Immature natural killer cell (primary cell): Measurements from ENCODE around the gene CGREF1. TPM values are rescaled to one million over a fixed set of nuclear protein-coding genes. Genes with fewer than 3 reads are reported as not detected.

Experiments
- DNase-seq, 3 donors: peaks; one replicate each; pipeline ENCODE4 v3.0.0; 2022; ENCODE audit warnings: mixed read lengths in 1 of 3
- H3K27ac Mint-ChIP-seq, 6 donors: one replicate each; pipeline ENCODE4 v1.8.0; 2020; ENCODE audit warnings: mixed read lengths in 6 of 6, mild to moderate bottlenecking in 5 of 6, inconsistent platforms in 4 of 6, moderate library complexity in 3 of 6
- H3K27me3 Mint-ChIP-seq, 3 donors: one replicate each; pipeline ENCODE4 v1.8.0; 2020 to 2021; ENCODE audit warnings: low read depth in 3 of 3, mild to moderate bottlenecking in 3 of 3, mixed read lengths in 3 of 3, moderate library complexity in 3 of 3, inconsistent platforms in 1 of 3
- H3K36me3 Mint-ChIP-seq, 3 donors: one replicate each; pipeline ENCODE4 v1.8.0; 2020; ENCODE audit warnings: mixed read lengths in 3 of 3, inconsistent platforms in 2 of 3, mild to moderate bottlenecking in 2 of 3
- H3K4me1 Mint-ChIP-seq, 2 donors: one replicate each; pipeline ENCODE4 v1.8.0; 2020; ENCODE audit warnings: inconsistent platforms in 2 of 2, mild to moderate bottlenecking in 2 of 2, mixed read lengths in 2 of 2, moderate library complexity in 1 of 2
- H3K4me3 Mint-ChIP-seq, 5 donors: one replicate each; pipeline ENCODE4 v1.8.0; 2020; ENCODE audit warnings: mild to moderate bottlenecking in 5 of 5, mixed read lengths in 5 of 5, inconsistent platforms in 3 of 5, moderate library complexity in 3 of 5
- H3K9me3 Mint-ChIP-seq, 6 donors: one replicate each; pipeline ENCODE4 v1.8.0; 2020; ENCODE audit warnings: mild to moderate bottlenecking in 6 of 6, mixed read lengths in 6 of 6, inconsistent platforms in 4 of 6, moderate library complexity in 3 of 6
- polyA plus RNA-seq, 3 donors: library from polyadenylated mRNA; unstranded; fragments of 300-500 nt; fragmentation: Illumina TruSeq; gene quantifications; one replicate each; pipeline ENCODE4 v1.2.3, GENCODE V29; 2021

Gene CGREF1
- polyA plus RNA-seq, 3 donors from 2014 or later: not detected

GRCh38 chr2:27059141-27059820, 59.6 kb downstream of the CGREF1 start:
- Mint-ChIP-seq H3K27ac (no peak overlapping the region), H3K4me3 (no peak overlapping the region), H3K36me3 (peaks cover 4 to 11% (median 7%) of the 10 kb centered on the region in 3 donors), H3K27me3 (peaks cover 0 to 4% (median 1%) of the 10 kb centered on the region in 3 donors), H3K9me3 (no peaks in the 10 kb centered on the region), H3K4me1 (peaks cover 3 to 5% of the 10 kb centered on the region in 2 donors)
- DNase-seq: no peak

GRCh38 chr2:27058210-27058609, 60.7 kb downstream of the CGREF1 start:
- Mint-ChIP-seq H3K27ac (no peak overlapping the region), H3K36me3 (peaks cover 4 to 11% (median 7%) of the 10 kb centered on the region in 3 donors), H3K4me3 (no peak overlapping the region), H3K4me1 (peaks cover 3 to 5% of the 10 kb centered on the region in 2 donors), H3K9me3 (no peaks in the 10 kb centered on the region), H3K27me3 (peaks cover 0 to 2% (median 1%) of the 10 kb centered on the region in 3 donors)
- DNase-seq: no peak

GRCh38 chr2:27057184-27057583, 61.7 kb downstream of the CGREF1 start:
- no peak overlapping the region for H3K27ac Mint-ChIP-seq
- peaks cover 0 to 11% (median 3%) of the 10 kb centered on the region in 3 donors for H3K36me3 Mint-ChIP-seq
- H3K4me1 Mint-ChIP-seq: peaks cover 4 to 5% of the 10 kb centered on the region in 2 donors
- H3K27me3 Mint-ChIP-seq: peaks cover 0 to 1% (median 1%) of the 10 kb centered on the region in 3 donors
- no peak overlapping the region for H3K4me3 Mint-ChIP-seq
- H3K9me3 Mint-ChIP-seq: no peaks in the 10 kb centered on the region
- no peak for DNase-seq

GRCh38 chr2:27054721-27055120, 64.2 kb downstream of the CGREF1 start:
- Mint-ChIP-seq H3K4me3 (no peak overlapping the region), H3K27ac (peak overlapping the region in 1 of 6 donors; percentile 2), H3K36me3 (peaks cover 3 to 11% (median 8%) of the 10 kb centered on the region in 3 donors)

GRCh38 chr2:27053776-27054175, 65.2 kb downstream of the CGREF1 start:
- peak overlapping the region in 1 of 5 donors; percentile 1 for H3K4me3 Mint-ChIP-seq
- H3K27me3 Mint-ChIP-seq: peaks cover 22 to 28% (median 24%) of the 10 kb centered on the region in 3 donors

More at GRCh38 chr2:27054721-27055120, 64.2 kb downstream of the CGREF1 start:
- H3K27me3 Mint-ChIP-seq: peaks cover 15 to 22% (median 18%) of the 10 kb centered on the region in 3 donors
- H3K4me1 Mint-ChIP-seq: peaks cover 15 to 22% of the 10 kb centered on the region in 2 donors
- peaks cover 0 to 11% (median 5%) of the 10 kb centered on the region in 6 donors for H3K9me3 Mint-ChIP-seq
- no peak for DNase-seq

GRCh38 chr2:27053321-27053720, 65.6 kb downstream of the CGREF1 start:
- Mint-ChIP-seq H3K27me3 (peaks cover 22 to 29% (median 24%) of the 10 kb centered on the region in 3 donors), H3K36me3 (peaks cover 3 to 11% (median 8%) of the 10 kb centered on the region in 3 donors), H3K9me3 (peaks cover 0 to 11% (median 5%) of the 10 kb centered on the region in 6 donors), H3K4me1 (peaks cover 21 to 28% of the 10 kb centered on the region in 2 donors), H3K4me3 (peak overlapping the region; percentile 14 to 94 (median 51)), H3K27ac (peak overlapping the region in 2 of 6 donors; percentile 65 to 69)
- no peak for DNase-seq

More at GRCh38 chr2:27053776-27054175, 65.2 kb downstream of the CGREF1 start:
- Mint-ChIP-seq H3K9me3 (peaks cover 0 to 11% (median 5%) of the 10 kb centered on the region in 6 donors), H3K36me3 (peaks cover 3 to 11% (median 8%) of the 10 kb centered on the region in 3 donors), H3K4me1 (peaks cover 20 to 28% of the 10 kb centered on the region in 2 donors), H3K27ac (no peak overlapping the region)
- no peak for DNase-seq

GRCh38 chr2:27051902-27052645, 66.9 kb downstream of the CGREF1 start:
- Mint-ChIP-seq H3K9me3 (peaks cover 0 to 11% (median 5%) of the 10 kb centered on the region in 6 donors), H3K27me3 (peaks cover 22 to 29% (median 24%) of the 10 kb centered on the region in 3 donors), H3K36me3 (peaks cover 3 to 11% (median 8%) of the 10 kb centered on the region in 3 donors), H3K4me3 (peak overlapping the region; percentile 85 to 100 (median 89)), H3K4me1 (peaks cover 22 to 28% of the 10 kb centered on the region in 2 donors), H3K27ac (peak overlapping the region in 5 of 6 donors; percentile 69 to 96 (median 81))
- no peak for DNase-seq

GRCh38 chr2:27050996-27051901, 67.7 kb downstream of the CGREF1 start, which contains the start of gene AGBL5:
AGBL5 (plus strand) TSS chr2:27051668; CDS start chr2:27052959, 1,291 bp downstream.
- Mint-ChIP-seq H3K27ac (peak within 1 kb of the TSS; percentile 96 to 99 (median 98)), H3K36me3 (peaks cover 3 to 11% (median 8%) of the 10 kb centered on the region in 3 donors), H3K27me3 (peaks cover 22 to 29% (median 24%) of the 10 kb centered on the region in 3 donors), H3K4me3 (peak within 1 kb of the TSS; percentile 94 to 100 (median 97)), H3K9me3 (peaks cover 0 to 11% (median 5%) of the 10 kb centered on the region in 6 donors), H3K4me1 (peaks cover 22 to 28% of the 10 kb centered on the region in 2 donors)
- DNase-seq: peak; percentile 94 to 96 (median 95)

Other genes with a start within 250 kb of the CGREF1 start
- gene MAPRE3, start 148.5 kb downstream of the CGREF1 start, polyA plus RNA-seq: 1 to 10 TPM; 1.7 to 2.2 (median 1.9) TPM
- 10 to 100 TPM; 16.6 to 48.3 (median 17.6) TPM for gene TMEM214, start 86.2 kb downstream of the CGREF1 start, polyA plus RNA-seq
- gene AGBL5, start 67.5 kb downstream of the CGREF1 start, polyA plus RNA-seq: 10 to 100 TPM in 1 of 3 donors, 1 to 10 TPM in 2; 7.7 to 10.2 (median 8.9) TPM
- 100 to 1,000 TPM; 677 to 899 (median 681) TPM for gene OST4, start 47.5 kb downstream of the CGREF1 start, polyA plus RNA-seq
- gene EMILIN1, start 40.5 kb downstream of the CGREF1 start, polyA plus RNA-seq: 1 to 10 TPM in 1 of 3 donors, under 1 TPM in 2; 0.80 to 1.3 (median 0.92) TPM
- gene KHK, start 32.4 kb downstream of the CGREF1 start, polyA plus RNA-seq: 1 to 10 TPM; 7.0 to 9.5 (median 8.4) TPM
- 1 to 10 TPM in 2 of 3 donors, under 1 TPM in 1; 0.38 to 5.5 (median 1.5) TPM for gene ABHD1, start 4.7 kb upstream of the CGREF1 start, polyA plus RNA-seq
- 100 to 1,000 TPM in 1 of 3 donors, 10 to 100 TPM in 2; 90.9 to 105 (median 94.2) TPM for gene PREB, start 15.5 kb upstream of the CGREF1 start, polyA plus RNA-seq
- gene PRR30, start 20.3 kb upstream of the CGREF1 start, polyA plus RNA-seq: not detected
- gene TCF23, start 29.9 kb upstream of the CGREF1 start, polyA plus RNA-seq: not detected
- 100 to 1,000 TPM; 264 to 391 (median 388) TPM for gene ATRAID, start 92.9 kb upstream of the CGREF1 start, polyA plus RNA-seq
- 10 to 100 TPM in 2 of 3 donors, 1 to 10 TPM in 1; 5.3 to 15.1 (median 11.5) TPM for gene SLC5A6, start 93.1 kb upstream of the CGREF1 start, polyA plus RNA-seq
- 10 to 100 TPM in 1 of 3 donors, 1 to 10 TPM in 2; 6.9 to 17.8 (median 8.5) TPM for gene CAD, start 98.2 kb upstream of the CGREF1 start, polyA plus RNA-seq
- not detected for gene SLC30A3, start 143.9 kb upstream of the CGREF1 start, polyA plus RNA-seq
- gene DNAJC5G, start 156.3 kb upstream of the CGREF1 start, polyA plus RNA-seq: not detected
- gene TRIM54, start 163.3 kb upstream of the CGREF1 start, polyA plus RNA-seq: under 1 TPM; 0.12 to 0.49 (median 0.48) TPM
- gene UCN, start 189.3 kb upstream of the CGREF1 start, polyA plus RNA-seq: under 1 TPM in 1 of 3 donors, not detected in 2; 0.66 TPM
- gene MPV17, start 204.0 kb upstream of the CGREF1 start, polyA plus RNA-seq: 100 to 1,000 TPM; 101 to 276 (median 130) TPM
- gene GTF3C2, start 237.6 kb upstream of the CGREF1 start, polyA plus RNA-seq: 10 to 100 TPM; 22.1 to 43.7 (median 34.7) TPM